NCI-H524 treated with DMSO at 0.1 percent for 48 hours (cell line): Measurements from ENCODE around the gene NFKBIB.

Source experiments
- DNase-seq: peaks from one replicate; lab custom pipeline; 2025; lab: John Stamatoyannopoulos, UW

The NFKBIB gene

DNA sequence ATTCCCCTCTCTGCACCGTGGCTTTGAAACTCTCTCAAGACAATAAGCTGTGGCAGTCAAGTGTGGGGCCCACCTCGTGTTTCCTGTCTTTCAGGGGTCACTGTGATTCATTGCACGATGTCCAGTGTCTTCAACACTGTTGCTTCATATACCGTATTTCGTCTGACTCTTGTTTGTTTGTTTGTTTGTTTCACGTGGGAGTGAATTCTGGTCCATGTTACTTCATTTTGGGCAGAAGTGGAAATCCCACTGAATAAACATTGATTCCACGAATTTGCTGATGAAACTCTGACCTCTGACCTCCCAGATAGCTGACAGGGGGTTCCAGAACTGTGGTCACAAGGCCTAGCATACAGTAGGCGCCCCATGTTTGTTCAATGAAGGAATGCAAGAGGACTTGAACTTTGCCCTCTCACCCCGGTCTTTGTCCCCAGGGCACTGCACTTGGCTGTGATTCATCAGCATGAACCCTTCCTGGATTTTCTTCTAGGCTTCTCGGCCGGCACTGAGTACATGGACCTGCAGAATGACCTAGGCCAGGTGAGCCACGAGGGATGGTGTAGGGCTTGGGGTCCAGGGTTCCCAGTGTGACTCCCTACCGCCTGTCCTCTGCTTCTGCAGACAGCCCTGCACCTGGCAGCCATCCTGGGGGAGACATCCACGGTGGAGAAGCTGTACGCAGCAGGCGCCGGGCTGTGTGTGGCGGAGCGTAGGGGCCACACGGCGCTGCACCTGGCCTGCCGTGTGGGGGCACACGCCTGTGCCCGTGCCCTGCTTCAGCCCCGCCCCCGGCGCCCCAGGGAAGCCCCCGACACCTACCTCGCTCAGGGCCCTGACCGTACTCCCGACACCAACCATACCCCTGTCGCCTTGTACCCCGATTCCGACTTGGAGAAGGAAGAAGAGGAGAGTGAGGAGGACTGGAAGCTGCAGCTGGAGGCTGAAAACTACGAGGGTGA is 5.1 kb downstream of the NFKBIB start:
- no peak for DNase-seq

DNA sequence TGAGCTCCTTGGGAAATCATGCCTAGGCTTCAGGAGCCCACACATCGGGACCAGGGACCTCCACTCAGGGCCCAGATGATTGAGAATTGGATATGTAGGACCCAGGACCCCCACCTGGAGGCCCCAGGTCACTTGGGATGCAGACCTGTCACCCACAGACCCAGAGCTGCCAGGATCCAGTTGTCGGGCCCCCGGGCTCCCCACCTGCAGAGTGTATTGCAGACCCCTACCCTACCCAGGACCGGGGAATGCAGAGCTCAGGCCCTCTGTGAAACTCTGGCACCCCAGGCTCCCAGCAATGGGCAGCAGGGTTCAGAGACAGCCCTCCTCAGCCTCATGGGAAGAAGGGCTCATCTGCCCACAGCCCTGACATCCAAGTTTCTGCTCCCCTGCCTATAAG is 5.9 kb downstream of the NFKBIB start:
- no peak for DNase-seq

GRCh38 chr19:38907227-38907626 is 7.5 kb downstream of the NFKBIB start:
- DNase-seq: no peak

DNA sequence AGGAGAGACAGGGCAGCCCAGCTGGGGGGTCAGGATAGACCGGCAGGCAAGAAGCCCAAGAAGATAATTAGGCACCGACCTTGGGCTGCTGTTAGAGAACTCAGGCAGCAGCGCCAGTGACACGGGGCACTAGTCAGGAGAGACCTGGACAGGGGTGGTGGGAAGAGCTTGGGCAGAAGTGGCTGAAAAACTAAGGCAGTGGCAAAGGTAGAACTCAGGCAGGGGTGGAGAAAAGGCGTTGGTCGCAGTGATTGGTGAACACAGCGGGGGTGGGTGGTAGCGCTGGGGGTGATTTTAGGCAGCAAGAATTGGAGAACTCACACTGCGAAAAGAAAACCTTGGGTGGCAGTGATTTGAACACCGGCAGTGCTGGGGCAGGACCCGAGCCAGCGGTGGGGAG is 7.9 kb downstream of the NFKBIB start:
- DNase-seq: no peak

DNA sequence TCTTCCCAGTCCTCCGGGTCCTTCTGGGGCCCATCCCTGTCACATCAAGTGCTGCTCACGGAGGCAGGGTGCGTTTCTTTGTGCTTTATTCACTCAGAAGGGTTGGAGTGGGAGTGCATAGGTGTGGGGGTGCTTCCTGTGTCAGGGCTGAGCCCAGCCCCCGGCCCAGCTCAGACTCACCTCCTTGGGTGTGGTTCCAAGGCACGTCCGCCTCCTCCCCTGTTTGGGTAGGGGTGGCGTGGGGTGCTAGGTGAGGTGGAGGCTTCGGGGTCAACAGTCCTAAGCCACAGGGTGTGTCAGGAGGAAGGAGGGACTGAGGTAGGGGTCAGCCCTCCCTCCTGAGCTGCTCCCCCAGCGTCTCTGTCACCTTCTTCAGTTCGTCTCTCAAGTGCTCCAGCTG is 9.1 kb downstream of the NFKBIB start:
- no peak for DNase-seq

- DNase-seq: no peak
These were observed 10.7 kb downstream of the NFKBIB start for GRCh38 chr19:38910488-38910887.

- no peak for DNase-seq
These were observed 11.7 kb downstream of the NFKBIB start for GRCh38 chr19:38911388-38912001.

GRCh38 chr19:38912600-38913514 is 13.1 kb downstream of the NFKBIB start:
- DNase-seq: no peak

DNA sequence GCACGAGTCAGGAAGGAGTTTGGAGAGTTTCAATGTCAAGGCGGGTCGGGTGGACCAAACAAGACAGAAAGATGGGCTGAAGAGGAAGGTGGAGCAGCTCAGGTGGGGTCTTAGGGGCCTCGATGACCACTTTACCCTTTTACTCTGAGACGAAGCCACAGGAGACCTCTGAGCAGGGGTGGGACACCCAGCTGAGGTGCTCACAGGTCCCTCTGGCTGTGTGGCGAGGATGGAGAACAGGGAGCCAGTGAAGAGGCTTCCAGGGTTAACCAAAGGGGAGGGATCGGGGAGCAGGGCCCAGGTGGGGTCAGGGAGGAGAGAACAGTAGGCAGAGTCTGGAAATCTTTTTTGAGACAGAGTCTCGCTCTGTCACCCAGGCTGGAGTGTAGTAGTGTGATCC is 14.2 kb downstream of the NFKBIB start:
- DNase-seq: no peak

DNA sequence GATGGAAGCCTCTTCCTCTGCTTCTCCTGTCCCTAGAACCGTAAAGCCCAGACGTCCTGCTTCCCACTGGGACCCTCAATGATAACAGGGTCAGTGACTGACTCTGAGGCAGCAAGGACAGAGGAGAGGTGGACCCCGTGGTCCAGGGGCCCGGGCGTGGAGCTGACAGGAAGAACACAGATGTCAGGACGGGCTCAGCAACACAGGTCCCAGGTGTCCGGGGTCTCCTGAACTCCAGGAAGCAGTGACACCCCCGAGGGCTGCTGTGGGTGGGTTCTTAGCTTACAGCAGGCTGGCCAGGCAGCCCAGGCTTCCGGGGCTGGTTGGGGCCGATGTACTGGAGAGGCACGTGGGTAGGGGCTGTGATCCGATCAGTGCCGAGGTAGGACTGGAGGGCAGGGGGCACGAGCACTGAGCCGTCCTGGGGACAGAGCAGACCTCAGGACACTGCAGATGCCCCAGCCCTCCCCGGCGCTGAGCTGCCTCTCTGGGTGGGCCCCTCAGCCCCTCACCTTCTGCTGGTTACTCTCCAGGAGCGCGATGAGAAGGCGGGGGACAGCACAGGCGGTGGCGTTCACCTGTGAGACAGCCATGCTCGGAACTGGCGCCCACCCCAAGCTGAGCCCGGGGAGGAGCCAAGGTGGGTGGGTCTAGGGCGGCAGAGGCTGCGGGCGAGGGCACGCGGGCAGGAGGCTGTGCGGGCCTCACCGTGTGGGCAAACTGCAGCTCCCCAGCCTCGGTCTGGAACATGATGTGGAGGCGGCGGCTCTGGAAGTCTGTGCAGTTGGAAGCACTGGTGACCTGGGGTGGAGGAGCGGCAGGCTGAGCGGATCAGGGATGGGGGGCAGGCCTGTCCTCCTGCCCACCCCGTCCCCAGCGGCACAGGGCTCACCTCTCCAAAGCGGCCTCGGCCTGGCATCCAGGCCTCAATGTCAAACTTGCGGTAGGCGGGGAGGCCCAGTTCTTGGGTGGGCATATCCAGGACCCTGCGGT is 15.9 kb downstream of the NFKBIB start:
- DNase-seq: no peak

DNA sequence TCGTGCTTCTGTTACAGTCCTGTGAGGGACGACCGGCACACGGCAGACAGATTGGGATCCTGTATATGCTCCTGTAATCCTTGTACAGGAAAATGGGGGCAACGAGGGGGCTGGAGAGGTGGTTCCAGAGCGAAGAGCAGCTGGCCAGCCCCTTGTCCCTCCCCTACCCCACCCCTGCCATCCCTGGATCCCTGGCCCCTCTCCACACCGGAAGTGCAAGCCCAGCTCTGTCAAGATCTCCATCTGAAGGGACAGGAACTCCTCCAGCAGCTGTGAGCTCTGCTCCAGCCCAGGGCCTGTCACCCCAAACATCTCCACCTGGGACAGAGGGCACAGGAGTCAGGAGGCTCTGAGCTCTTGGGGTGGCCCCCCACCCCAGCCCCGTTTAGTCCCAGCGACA is 17.7 kb downstream of the NFKBIB start:
- DNase-seq: no peak

DNA sequence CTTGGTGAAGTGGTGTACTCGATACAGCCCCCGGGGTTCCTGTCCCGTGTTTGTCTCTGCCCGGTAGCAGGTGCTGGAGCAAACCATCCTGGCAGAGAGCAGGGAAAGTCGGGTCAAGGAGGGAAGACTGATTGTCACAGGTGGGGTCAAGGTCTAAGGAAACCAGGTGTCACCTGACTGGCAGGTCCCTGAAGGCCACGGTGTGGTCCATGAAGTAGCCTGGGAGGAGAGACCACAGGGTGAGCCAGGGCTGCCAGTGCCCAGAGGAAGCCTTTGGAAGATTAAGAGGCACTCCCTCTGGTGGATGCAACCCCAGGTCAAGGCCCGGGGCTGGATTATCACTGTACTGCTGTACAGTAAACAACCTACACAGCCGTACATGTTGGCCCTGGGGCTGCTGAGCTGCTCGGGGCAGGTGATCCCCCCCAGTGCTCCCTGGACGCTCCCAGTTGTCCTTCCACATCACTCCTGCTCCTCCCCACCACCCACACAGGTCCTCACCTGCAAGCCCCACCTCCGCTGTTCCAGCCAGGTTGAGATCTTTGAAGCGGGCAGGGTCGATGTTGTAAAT is 18.2 kb downstream of the NFKBIB start:
- no peak for DNase-seq

DNA sequence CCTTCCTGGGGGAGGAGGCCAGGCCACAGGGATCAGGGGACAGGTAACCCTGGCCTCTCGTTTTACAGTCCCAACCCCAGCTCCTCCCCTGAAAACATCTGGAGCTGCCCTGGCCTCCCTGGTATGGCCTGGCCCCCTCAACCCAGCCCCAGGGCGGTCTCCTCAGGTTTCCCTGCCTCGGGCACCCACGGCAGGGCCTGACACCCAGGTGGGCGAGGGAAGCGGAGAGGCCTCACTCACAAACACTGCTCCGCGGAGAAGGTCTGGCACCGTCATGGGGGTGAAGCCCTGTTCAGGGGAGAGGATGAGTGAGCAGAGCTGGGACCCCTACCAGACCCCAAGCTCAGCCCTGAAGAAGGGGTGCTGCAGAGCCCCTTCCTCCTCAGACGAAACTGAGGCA is 18.8 kb downstream of the NFKBIB start:
- no peak for DNase-seq

DNA sequence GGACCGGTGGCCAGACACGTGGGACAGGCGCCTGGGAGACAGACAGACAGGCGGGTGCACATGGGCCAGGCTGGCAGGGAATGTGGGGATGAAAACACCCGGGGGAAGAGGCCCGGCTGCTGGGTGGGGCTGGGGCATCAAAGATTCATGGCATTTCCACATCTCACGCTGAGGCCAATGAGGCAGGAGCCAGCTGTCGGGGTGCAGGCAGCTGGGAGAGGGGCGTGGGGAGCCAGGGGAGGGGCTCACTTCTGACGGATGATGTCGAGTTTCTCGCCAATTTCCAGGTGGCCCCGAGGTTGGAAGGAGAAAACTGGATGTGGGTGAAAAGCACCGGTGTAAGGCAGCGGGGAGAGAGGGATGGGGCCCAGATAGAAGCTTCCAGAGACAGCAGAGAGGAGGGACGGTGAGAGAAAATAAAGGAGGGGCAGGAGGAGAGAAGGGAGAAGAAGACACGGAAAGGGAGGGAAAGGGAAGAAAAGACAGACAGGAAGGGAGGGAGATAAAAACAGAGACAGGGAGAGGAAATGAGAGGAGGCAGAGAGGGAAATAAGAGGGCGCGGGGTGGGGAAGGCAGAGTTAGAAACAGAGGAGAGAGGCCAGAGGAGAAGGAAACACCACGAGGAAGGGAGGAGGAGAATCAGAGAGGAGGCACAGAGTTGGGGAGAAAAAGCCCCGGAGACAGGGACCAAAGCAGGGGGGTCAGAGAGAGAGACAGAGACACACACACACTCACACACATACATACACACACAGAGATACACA is 20.2 kb downstream of the NFKBIB start:
- no peak for DNase-seq

DNA sequence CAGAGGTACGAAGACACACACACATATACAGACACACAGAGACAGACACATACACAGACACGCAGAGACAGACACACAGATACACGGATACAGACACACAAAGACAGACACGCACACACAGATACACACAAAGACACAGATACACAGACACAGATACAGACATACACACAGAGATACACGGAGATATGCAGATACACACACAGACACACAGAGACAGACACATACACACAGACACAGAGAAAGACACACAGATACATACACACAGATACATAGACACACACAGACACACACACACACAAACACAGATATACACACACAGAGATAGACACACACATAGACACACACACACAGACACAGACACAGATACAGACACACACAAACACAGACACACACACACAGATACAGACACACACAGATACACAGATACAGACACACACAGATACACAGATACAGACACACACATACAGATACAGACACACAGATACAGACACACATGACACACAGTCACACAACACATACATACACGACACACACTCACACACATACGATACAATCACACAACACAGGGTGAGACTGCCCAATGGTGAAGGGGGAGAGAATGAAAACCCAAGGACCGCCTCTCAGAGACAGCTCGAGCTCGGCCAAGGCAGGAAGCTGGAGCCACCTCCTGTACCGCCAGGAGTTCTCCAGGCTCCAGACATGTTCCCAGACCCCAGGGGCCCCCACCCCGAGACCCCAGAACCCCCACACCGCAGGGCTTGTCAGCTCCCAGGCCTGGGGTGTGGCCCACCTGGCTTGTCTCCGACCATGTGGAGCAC is 21.0 kb downstream of the NFKBIB start:
- no peak for DNase-seq

GRCh38 chr19:38921420-38922274 is 21.9 kb downstream of the NFKBIB start:
- DNase-seq: no peak

- DNase-seq: no peak
These were observed 22.7 kb downstream of the NFKBIB start for GRCh38 chr19:38922482-38922881.

DNA sequence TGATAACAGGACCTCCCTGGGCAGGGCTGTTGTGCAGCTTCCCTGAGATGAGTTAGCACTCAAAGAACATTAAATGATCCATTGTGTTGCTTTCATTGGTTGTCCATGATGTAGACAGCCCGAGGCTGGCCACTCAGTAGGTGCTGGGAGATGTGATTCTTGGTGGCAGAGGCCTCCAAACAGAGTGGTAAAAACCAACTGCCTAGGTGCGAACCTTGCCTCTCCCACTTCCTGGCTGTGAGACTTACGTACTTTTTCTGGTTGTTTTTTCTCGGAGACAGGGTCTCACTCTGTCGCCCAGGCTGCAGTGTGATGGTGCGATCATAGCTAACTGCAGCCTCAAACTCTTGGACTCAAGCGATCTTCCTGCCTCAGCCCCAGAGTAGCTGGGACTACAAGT is 24.6 kb downstream of the NFKBIB start:
- no peak for DNase-seq
